SK-N-SH treated with all-trans-retinoic acid at 6 μM for 48 hours (cell line): ENCODE results near the gene MS4A5.

Source experiments
- RARB ChIP-seq: fragments of 250-450 bp; sonication (Bioruptor Pico); IDR thresholded peaks from 2 replicates; pipeline ENCODE4 v1.8.0; 2021; ENCODE audit warnings: mild to moderate bottlenecking, moderate library complexity
- SNAI2 ChIP-seq: fragments of 250-450 bp; sonication (Bioruptor Pico); IDR thresholded peaks from 2 replicates; pipeline ENCODE4 v1.5.0; 2020; ENCODE audit warnings: mild to moderate bottlenecking, moderate library complexity
- TF ChIP-seq, protein P1 (sequence below): fragments of 250-450 bp; sonication (Bioruptor Pico); IDR thresholded peaks from 2 replicates; pipeline ENCODE4 v1.5.1; 2020; ENCODE audit warnings: low read depth, mild to moderate bottlenecking, moderate library complexity

DNA sequence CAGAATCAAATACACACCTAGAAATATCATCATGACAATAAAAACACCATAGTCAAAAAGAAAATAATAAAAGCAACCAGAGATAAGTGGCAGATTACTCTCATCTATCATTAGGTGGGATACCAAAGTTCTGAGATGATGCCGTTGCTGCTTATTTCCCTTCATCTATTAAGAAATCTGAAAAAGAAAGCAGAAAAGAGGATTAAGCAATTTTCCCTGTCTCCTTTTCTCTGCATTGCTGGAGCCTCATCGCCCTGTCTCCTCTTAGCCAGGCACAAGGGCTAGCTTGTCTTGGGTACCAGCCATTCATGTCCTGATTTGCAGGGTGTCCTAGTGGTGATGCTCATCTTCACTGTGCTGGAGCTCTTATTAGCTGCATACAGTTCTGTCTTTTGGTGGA, 37.0 kb upstream of the MS4A5 start:
- TF ChIP-seq, protein P1, sequence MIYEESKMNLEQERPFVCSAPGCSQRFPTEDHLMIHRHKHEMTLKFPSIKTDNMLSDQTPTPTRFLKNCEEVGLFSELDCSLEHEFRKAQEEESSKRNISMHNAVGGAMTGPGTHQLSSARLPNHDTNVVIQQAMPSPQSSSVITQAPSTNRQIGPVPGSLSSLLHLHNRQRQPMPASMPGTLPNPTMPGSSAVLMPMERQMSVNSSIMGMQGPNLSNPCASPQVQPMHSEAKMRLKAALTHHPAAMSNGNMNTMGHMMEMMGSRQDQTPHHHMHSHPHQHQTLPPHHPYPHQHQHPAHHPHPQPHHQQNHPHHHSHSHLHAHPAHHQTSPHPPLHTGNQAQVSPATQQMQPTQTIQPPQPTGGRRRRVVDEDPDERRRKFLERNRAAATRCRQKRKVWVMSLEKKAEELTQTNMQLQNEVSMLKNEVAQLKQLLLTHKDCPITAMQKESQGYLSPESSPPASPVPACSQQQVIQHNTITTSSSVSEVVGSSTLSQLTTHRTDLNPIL (CRISPR knock-in tag) = no peak
- TF ChIP-seq RARB (CRISPR knock-in tag) (no peak), SNAI2 (CRISPR knock-in tag) (no peak)
